Fibroblast of villous mesenchyme (primary cell): ENCODE results near the gene FAM161B. TPM values are rescaled to one million over a fixed set of nuclear protein-coding genes. Genes with fewer than 3 reads are reported as not detected.
"Not testable (repeated sequence)": the region's sequence is repeated elsewhere in the genome, so short reads cannot be mapped to it uniquely, and the experiment has no call there.

Source experiments
- DNase-seq: peaks from one replicate; pipeline ENCODE4 v3.0.0-alpha.2; 2010; ENCODE audit warnings: low read depth
- H3K4me3 ChIP-seq: 2 replicates; pipeline ENCODE4 v1.5.1; 2011; ENCODE audit warnings: low read depth, mild to moderate bottlenecking, low read length
- total RNA-seq: library from RNA; depleted of rRNA; stranded (reverse); fragments of >200 nt; gene quantifications from 2 replicates; pipeline ENCODE4 v1.2.3, GENCODE V29; 2012
- TF ChIP-seq, protein P1 (sequence below): IDR thresholded peaks from 2 replicates; pipeline ENCODE4 v1.5.1; 2012; ENCODE audit warnings: low read depth, mild to moderate bottlenecking, low read length; ENCODE audit not compliant: insufficient read depth

The FAM161B gene
- total RNA-seq, 1 donor, result 5.2 TPM

DNA sequence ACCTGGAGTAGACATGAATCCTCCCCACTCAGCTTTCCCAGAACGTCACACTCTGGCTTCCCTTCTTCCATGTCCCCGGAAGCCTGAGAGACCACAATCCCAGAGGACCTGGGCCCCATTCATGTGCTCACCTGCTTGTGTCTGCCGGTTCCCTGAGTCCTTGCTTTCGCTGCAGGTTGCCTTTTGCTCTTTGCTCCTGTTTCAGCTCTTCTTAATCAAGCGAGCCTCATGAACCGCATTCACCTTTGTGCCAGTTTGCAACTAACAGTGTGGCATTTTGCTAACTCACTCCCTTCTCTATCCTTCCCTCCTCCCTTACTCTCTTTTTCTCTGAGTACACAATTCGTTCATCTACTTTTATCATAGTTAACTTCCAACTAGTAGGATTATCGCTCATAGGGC, 46.1 kb upstream of the FAM161B start:
- no peak overlapping the region for H3K4me3 ChIP-seq
- DNase-seq, result no peak
- TF ChIP-seq, protein P1, sequence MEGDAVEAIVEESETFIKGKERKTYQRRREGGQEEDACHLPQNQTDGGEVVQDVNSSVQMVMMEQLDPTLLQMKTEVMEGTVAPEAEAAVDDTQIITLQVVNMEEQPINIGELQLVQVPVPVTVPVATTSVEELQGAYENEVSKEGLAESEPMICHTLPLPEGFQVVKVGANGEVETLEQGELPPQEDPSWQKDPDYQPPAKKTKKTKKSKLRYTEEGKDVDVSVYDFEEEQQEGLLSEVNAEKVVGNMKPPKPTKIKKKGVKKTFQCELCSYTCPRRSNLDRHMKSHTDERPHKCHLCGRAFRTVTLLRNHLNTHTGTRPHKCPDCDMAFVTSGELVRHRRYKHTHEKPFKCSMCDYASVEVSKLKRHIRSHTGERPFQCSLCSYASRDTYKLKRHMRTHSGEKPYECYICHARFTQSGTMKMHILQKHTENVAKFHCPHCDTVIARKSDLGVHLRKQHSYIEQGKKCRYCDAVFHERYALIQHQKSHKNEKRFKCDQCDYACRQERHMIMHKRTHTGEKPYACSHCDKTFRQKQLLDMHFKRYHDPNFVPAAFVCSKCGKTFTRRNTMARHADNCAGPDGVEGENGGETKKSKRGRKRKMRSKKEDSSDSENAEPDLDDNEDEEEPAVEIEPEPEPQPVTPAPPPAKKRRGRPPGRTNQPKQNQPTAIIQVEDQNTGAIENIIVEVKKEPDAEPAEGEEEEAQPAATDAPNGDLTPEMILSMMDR, result no peak

DNA sequence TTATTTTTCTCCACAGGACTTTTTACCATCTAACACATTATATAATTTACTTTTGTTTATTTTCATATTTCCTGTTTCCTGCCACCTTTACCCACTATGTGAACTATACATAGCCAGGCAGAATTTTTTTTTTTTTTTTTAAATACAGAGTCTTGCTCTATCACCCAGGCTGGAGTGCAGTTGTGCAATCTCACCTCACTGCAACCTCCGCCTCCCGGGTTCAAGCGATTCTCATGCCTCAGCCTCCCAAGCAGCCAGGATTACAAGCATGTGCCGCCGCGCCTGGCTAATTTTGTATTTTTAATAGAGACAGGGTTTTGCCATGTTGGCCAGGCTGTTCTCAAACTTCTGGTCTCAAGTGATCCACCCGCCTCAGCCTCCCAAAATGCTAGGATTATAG, 45.0 kb upstream of the FAM161B start:
- H3K4me3 ChIP-seq, result not testable (repeated sequence)
- peak; percentile 13 for DNase-seq

DNA sequence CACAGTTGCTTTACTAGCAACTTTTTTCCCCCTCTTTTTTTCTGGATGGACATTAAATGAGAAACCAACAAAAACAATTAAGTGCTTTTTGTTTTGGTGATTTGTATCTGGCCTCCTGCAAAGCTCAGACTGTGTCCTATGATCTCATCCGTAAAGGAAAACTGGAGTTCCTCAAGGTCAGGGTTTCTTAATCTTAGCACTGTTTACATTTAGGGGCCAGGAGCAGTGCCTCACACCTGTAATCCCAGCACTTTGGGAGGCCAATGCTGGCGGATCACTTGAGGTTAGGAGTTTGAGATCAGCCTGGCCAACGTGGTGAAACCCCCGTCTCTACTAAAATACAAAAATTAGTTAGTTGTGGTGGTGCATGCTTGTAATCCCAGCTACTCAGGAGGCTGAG, 41.2 kb upstream of the FAM161B start:
- TF ChIP-seq, protein P1, result no peak
- peak; percentile 24 for DNase-seq

DNA sequence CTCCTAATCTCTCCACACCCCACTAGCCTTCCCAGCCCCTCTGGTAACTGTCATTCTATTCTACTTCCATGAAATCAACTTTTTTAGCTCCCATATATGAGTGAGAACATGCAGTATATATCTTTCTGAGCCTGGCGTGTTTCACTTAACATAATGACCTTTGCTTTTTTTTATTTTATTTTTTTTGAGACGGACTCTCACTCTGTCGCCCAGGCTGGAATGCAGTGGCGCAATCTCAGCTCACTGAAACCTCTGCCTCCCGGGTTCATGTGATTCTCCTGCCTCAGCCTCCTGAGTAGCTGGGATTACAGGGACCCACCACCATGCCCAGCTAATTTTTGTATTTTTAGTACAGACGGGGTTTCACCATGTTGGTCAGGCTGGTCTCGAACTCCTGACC, 38.8 kb upstream of the FAM161B start:
- peak; percentile 10 for DNase-seq
- H3K4me3 ChIP-seq, result not testable (repeated sequence)

More for the DNA sequence above, 41.2 kb upstream of the FAM161B start:
- H3K4me3 ChIP-seq, result no peak overlapping the region

DNA sequence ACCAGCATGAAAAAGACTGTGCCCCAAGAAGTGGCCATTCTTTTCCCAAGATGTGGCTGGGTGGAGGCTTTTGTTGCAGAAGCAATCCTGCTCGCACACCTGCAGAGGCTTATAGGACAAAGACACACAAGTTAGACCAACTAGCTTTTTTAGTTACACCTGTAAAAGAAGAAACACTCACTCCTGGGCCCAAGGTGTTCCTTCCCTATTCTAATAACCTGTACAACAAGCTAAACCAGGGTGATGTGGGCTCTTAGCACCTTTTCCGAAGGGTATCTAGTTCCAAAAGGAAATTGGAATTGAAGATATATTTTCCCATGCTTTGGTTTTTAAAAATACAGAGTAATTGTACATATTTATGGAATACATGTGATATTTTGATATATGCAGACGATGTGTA, 38.2 kb upstream of the FAM161B start:
- no peak overlapping the region for H3K4me3 ChIP-seq
- DNase-seq, result no peak
- TF ChIP-seq, protein P1, result no peak

DNA sequence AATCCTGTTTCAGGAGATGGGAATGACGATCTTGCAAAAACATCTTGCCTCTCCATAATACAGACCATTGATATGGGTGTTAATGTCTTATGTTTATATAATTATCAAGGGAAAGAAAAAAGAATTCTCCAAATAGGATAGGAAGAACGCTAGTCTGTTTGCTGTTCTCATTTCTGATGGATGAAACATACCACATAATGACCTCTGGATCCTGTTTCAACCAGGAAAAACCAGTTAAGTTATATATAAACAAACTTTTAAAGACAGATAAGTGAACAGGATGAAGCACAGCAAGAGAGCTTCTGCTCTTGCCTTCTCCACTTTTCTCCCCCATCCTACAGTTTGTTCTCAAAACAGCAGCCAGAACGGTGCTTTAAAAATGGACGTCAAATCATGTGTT, 28.0 kb upstream of the FAM161B start:
- H3K4me3 ChIP-seq, result no peak overlapping the region
- DNase-seq, result peak; percentile 85
- TF ChIP-seq, protein P1, result no peak

DNA sequence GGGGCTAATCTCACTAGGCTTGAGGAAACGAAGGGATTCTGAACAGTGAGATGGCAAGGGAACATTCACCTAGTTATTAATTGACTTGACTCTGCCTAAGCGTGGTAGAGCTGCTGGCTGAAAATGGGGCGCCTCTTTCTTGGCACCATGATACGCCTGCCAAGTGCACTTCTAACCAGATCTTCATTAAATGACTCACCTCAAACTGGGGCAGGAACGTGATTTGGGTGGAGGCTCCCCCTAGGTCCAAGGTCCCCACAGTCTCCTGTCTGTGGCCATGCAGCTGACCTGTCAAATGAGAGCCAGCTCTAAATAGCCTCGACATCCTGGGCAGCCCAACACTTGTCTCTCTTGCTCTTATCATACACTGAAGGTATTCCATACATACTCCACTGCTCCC, 26.2 kb upstream of the FAM161B start:
- TF ChIP-seq, protein P1, result no peak

DNA sequence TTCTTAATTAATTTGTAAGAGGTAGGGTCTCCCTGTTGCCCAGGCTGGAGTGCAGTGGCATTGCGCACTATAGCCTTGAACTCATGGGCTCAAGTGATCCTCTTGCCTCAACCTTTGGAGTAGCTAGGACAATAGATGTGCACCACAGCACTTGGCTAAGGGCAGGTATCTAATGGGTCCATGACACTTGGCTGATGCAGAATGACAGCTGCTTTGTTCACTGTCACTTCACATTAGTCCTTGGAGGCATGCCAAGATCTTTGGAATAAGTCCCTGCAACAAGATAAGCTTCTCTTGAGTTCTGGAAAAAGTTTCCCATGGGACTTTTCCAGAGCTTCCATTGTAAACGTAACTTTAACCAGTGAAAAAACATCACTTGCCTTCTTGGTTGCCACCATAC, 23.6 kb upstream of the FAM161B start:
- no peak for DNase-seq
- TF ChIP-seq, protein P1, result no peak
- H3K4me3 ChIP-seq, result no peak overlapping the region

More for the DNA sequence above, 26.2 kb upstream of the FAM161B start:
- H3K4me3 ChIP-seq, result no peak overlapping the region
- no peak for DNase-seq
